Activated CD8-positive, alpha-beta memory T cell treated with anti-CD3 and anti-CD28 coated beads, Interleukin-2, amount 50 U/mL, for 4 hours (primary cell): ENCODE measurements around the gene EPHB1.

Experiments used
- DNase-seq: peaks from one replicate; pipeline ENCODE4 v3.0.0-alpha.2; 2020

Gene EPHB1

DNA sequence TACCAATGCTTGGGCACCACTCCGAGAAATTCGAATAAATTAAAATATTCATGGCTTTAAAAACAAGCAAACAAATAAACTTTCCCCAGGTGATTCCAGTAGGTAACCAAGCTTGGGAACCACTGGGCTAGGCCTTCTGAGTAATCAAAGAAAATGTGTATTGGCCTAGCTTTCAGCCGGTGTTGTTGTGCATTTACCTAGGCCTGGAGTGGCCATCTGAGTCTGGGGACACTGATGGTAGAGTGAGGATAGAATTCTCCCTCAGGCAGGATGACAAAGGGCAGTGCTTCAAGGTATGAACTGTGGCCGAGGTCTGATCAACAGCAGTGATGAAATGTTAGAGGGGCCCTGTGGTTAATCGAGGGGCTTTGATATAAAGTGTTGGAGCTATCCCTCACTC lies 440.5 kb downstream of the EPHB1 start:
- DNase-seq = no peak

GRCh38 chr3:135237371-135238143 lies 442.5 kb downstream of the EPHB1 start:
- no peak for DNase-seq

DNA sequence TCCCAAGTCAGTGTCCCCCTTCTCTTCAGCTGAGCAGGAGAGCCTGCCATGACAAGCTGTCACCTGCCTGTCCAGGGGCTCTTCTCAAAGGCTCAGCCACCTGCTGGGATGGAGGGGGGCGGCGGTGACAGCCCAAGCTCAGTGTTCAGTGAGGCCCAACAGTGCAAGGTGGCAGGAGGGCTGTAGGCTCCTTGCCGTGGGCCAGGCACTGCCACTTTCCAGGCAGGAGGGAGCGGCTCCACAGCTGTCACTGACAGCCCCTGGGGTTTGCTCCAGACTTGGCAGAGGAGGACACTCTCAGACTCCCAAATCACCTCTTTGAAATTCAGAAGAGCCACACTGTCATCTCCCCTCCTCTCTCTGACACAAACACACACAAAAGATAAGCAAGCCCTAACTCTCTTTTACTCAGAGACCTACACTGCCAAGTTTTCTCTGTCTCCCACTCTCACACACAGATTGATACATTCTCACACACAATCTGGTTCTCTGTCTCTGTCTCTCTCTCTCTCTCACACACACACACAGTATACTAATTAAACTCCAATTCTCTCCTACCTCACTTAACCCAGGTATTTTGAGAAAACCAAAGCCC lies 443.3 kb downstream of the EPHB1 start:
- no peak for DNase-seq

- no peak for DNase-seq
Measured at GRCh38 chr3:135238871-135239614, 444.0 kb downstream of the EPHB1 start.

DNA sequence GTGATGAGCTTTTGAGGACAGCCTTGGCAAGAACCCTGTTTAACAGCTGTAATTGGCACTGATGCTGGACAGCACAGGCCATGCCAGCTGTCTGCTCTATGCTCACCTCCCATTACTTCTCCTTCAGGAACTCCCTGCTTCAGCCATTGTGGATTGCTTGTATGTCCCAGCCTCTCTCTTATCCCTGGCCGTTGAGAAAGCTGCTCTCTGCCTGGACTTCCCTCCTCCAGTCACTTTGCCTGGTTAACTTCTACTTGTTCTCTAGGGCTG lies 444.5 kb downstream of the EPHB1 start:
- no peak for DNase-seq

DNA sequence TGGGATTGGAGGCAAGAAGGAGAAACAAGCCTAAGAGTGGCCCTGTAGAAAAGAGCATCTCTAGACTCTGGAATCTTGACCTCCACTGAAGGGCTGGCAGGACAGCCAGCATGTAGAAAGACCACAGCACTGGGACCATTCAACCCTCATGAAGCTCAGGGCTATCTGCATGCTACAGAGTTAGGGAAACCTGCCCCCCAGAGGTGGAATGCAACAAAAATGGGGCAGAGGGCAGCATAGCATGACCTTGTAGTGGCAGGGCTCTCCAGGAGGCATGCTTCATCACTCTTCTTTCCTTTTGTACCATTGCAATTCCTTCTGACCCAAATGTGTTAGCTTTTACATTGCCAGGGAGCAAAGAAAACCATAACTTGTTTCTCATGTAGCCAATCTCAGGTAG lies 445.4 kb downstream of the EPHB1 start:
- DNase-seq = no peak

- no peak for DNase-seq
Measured at GRCh38 chr3:135242285-135242684, 447.2 kb downstream of the EPHB1 start.

DNA sequence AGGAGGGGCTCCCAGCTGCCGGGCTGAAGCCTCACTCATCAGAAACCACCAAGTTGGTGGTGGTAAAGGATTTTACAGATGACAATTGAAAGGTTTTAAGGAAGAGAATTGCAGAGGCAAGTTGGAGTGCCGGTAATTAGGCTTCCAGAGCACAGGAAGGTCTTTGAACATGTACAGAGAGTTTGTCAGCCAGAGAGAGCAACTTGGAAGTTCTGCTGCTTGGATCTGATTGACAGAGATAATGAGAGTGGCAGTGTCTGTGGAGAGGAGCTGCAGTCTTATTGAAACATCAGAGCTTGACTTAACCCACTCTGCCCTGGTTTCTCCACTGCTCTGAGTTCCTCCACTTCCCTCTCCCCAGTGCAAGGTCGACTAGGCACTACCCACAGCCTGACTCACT lies 448.6 kb downstream of the EPHB1 start:
- DNase-seq = no peak

- no peak for DNase-seq
Measured at GRCh38 chr3:135246027-135246426, 451.0 kb downstream of the EPHB1 start.

DNA sequence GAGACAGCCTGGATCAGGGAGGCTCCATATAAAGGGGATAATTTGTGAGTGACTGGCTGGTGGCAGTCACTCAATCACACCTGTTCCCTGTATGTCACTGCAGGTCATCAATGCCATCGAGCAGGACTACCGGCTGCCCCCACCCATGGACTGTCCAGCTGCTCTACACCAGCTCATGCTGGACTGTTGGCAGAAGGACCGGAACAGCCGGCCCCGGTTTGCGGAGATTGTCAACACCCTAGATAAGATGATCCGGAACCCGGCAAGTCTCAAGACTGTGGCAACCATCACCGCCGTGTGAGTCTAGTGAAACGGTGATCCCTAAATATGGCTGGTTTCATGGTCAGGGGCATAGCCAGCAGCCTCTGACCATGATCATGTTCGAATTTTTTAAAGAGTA lies 453.2 kb downstream of the EPHB1 start:
- no peak for DNase-seq

GRCh38 chr3:135249186-135249585 lies 454.1 kb downstream of the EPHB1 start:
- no peak for DNase-seq

- no peak for DNase-seq
Measured at GRCh38 chr3:135258916-135259315, 463.9 kb downstream of the EPHB1 start.

GRCh38 chr3:135260025-135260424 lies 465.0 kb downstream of the EPHB1 start:
- no peak for DNase-seq

GRCh38 chr3:135261214-135261775 lies 466.2 kb downstream of the EPHB1 start:
- no peak for DNase-seq

- DNase-seq = no peak
Measured at GRCh38 chr3:135261916-135262315, 466.9 kb downstream of the EPHB1 start.

DNA sequence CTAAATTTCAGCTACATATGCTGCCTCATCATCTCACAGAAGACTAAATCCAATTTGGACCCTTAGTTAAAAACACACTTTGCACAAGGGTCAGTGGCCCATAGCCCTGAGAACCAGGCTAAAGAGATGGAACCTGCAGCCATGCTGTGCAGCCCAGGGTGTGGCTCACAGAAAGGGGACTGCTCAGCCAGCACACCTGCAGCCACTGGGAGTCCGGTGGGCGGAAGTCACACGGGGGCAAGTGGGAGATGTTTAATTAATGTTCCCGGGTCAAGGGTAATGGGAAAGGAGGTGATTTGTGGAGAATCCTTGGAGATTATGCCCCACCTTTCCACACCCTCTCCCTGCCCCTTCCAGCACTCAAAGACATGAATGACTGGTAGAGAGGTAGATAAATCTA lies 467.4 kb downstream of the EPHB1 start:
- DNase-seq = no peak

DNA sequence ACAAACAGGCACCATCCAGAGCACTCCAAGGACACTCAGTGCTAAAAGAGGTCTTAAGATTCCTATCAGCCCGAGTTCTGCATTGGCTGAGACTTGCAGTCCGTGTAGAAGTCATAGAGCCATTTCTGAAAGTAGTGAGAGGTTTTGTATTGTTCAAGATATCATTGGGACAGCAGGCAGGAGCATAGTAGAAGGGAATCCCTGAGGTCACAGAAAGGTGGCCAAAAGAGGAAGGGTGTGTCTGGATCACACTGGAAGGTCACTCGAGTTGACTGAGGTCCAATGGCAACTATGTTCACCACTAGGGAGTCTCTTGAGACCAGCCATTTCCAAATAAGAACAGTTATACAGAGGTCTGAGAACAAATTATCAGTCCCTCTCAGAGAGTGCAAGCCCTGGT lies 468.3 kb downstream of the EPHB1 start:
- DNase-seq = no peak

DNA sequence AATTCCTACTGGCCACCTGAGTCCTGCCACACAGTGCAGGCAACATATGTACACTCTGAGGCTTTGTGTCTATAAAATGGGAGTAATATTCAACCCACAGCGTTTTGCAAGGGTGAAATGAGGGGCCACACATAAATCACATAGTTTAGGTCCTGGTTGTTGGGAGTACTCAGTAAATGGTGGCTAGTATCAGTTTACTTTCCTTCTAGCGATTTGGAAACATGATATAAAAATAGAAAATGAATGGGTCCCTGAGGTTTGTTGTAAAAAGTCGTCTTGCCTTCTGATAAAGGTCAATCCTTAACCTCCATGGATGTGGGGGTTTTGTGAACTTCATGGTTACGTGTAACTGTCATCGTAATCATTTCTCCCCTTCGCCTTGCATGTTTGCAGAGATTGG lies 472.4 kb downstream of the EPHB1 start:
- no peak for DNase-seq

- DNase-seq = no peak
Measured at GRCh38 chr3:135268941-135269532, 474.0 kb downstream of the EPHB1 start.

DNA sequence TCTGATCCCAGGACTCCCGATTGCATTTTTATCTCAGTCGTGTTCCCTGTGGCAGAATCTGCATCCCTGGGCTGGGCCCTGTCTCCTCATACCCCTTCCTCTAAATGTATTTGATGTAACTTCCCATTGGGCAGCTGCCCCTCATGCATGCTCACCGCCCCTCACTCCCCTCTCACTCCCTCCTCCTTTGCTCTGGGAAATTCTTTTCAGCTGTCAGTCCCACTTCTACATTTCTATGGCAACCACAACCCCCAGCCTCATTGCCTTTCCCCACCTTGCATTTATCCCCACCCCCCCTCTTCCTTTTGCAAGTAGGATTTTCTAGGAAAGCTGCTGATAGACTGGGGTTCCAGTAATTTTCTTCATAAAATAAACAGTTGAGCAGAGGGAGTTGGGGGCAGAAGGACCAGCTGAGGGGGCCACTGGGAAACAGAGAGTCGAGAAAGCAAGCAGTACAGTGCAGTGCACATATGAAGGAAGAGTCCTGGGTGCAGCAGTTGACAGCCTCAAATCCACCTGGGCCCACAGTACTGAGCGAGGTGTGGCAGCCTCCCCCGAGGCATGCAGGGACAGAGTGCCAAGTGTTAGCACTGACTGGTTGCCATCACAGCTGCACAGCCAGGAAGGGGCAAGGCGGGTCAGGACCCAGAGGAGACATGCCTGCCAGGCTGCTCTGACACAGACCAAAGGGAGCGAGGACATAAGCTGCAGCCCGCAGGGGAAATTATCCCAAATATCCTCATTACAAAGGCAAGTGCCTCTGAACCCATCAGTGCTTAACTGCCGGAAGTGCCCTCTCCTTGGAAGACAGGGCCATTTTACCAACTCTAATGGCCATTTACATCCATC lies 476.3 kb downstream of the EPHB1 start:
- DNase-seq = no peak

GRCh38 chr3:135272026-135272669 lies 477.1 kb downstream of the EPHB1 start:
- no peak for DNase-seq

GRCh38 chr3:135292162-135292561 lies 497.1 kb downstream of the EPHB1 start:
- DNase-seq = no peak
